ENCODE results near the gene DLEC1. TPM values are rescaled to one million over a fixed set of nuclear protein-coding genes. Genes with fewer than 3 reads are reported as not detected.

Gene DLEC1
- total RNA-seq, 1 donor from 2014 or later, result 0.54 TPM

DNA sequence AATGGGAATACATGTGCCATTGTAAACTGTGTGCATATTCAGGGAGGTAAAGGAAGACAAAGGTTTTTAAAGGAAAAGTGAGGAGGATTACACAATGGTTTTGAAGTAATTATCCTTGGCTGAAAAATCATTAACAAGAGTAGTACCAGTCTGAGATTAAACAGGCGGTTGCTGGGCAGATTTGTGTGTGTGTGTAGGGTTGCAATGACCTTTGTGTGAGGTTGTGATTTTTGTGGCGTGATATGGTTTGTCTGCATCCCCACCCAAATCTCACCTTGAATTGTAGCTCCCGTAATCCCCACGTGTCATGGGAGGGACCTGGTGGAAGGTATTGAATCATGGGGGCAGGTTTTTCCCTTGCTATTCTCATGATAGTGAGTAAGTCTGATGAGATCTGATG is 7.0 kb downstream of the DLEC1 start:
- Histone ChIP-seq H3K9ac (ENCODE audit: low read length) (no peak overlapping the region), H3K4me3 (ENCODE audit: insufficient read depth, low read depth, low read length) (no peak overlapping the region), H4K20me1 (ENCODE audit: insufficient read depth, low read length) (no peaks in the 10 kb centered on the region), H3K27me3 (ENCODE audit: insufficient read depth, low read length) (peaks cover 15% of the 10 kb centered on the region), H3K79me2 (ENCODE audit: insufficient read depth, low read length) (no peaks in the 10 kb centered on the region), H3K9me3 (ENCODE audit: insufficient read depth, low read depth, low read length) (no peaks in the 10 kb centered on the region), H3K4me2 (ENCODE audit: low read length) (no peak overlapping the region), H3K36me3 (ENCODE audit: insufficient read depth, low read length) (no peaks in the 10 kb centered on the region), H3K4me1 (ENCODE audit: insufficient read depth, low read length) (no peaks in the 10 kb centered on the region), H2AFZ (ENCODE audit: low read depth, low read length) (no peak overlapping the region), H3K27ac (ENCODE audit: low read depth, low read length) (no peak overlapping the region)
- Mint-ChIP-seq H3K4me3 (ENCODE audit: unreplicated experiment) (no peak overlapping the region), H3K36me3 (ENCODE audit: low read depth, unreplicated experiment) (no peaks in the 10 kb centered on the region), H3K9me3 (ENCODE audit: unreplicated experiment) (no peaks in the 10 kb centered on the region), H3K27me3 (ENCODE audit: low read depth, unreplicated experiment) (peaks cover 26% of the 10 kb centered on the region), H3K27ac (ENCODE audit: unreplicated experiment) (no peak overlapping the region), H3K4me1 (ENCODE audit: low read depth, unreplicated experiment) (no peaks in the 10 kb centered on the region)
- TF ChIP-seq CTCF (IDR thresholded peaks at IDR 0.05; ENCODE audit: insufficient read depth, low read depth, low read length) (no peak), EZH2 (IDR thresholded peaks at IDR 0.05; ENCODE audit: insufficient read depth, low read length) (no peak)
- DNase-seq (ENCODE audit: low read depth) (no peak), FAIRE-seq (no peak)

- no peaks in the 10 kb centered on the region for H3K4me1 ChIP-seq (ENCODE audit: insufficient read depth, low read length)
- H3K4me1 Mint-ChIP-seq (ENCODE audit: low read depth, unreplicated experiment), result no peaks in the 10 kb centered on the region
- H3K4me2 ChIP-seq (ENCODE audit: low read length), result no peak overlapping the region
- no peak overlapping the region for H3K27ac ChIP-seq (ENCODE audit: low read depth, low read length)
- H3K4me3 ChIP-seq (ENCODE audit: insufficient read depth, low read depth, low read length), result no peak overlapping the region
- peaks cover 6% of the 10 kb centered on the region for H3K9me3 Mint-ChIP-seq (ENCODE audit: unreplicated experiment)
- no peak for FAIRE-seq
- H3K4me3 Mint-ChIP-seq (ENCODE audit: unreplicated experiment), result no peak overlapping the region
- H3K27ac Mint-ChIP-seq (ENCODE audit: unreplicated experiment), result no peak overlapping the region
- H3K9ac ChIP-seq (ENCODE audit: low read length), result no peak overlapping the region
- no peaks in the 10 kb centered on the region for H3K36me3 Mint-ChIP-seq (ENCODE audit: low read depth, unreplicated experiment)
- TF ChIP-seq EZH2 (IDR thresholded peaks at IDR 0.05; ENCODE audit: insufficient read depth, low read length), result no peak
- TF ChIP-seq CTCF (IDR thresholded peaks at IDR 0.05; ENCODE audit: insufficient read depth, low read depth, low read length), result no peak
- H4K20me1 ChIP-seq (ENCODE audit: insufficient read depth, low read length), result no peaks in the 10 kb centered on the region
- no peaks in the 10 kb centered on the region for H3K79me2 ChIP-seq (ENCODE audit: insufficient read depth, low read length)
- peaks cover 27% of the 10 kb centered on the region for H3K27me3 Mint-ChIP-seq (ENCODE audit: low read depth, unreplicated experiment)
- H3K36me3 ChIP-seq (ENCODE audit: insufficient read depth, low read length), result no peaks in the 10 kb centered on the region
- DNase-seq (ENCODE audit: low read depth), result no peak
- no peak overlapping the region for H2AFZ ChIP-seq (ENCODE audit: low read depth, low read length)
- no peaks in the 10 kb centered on the region for H3K9me3 ChIP-seq (ENCODE audit: insufficient read depth, low read depth, low read length)
- H3K27me3 ChIP-seq (ENCODE audit: insufficient read depth, low read length), result peaks cover 15% of the 10 kb centered on the region
Observed at GRCh38 chr3:38046821-38047220, 7.8 kb downstream of the DLEC1 start.

- H3K9ac ChIP-seq (ENCODE audit: low read length), result no peak overlapping the region
- no peaks in the 10 kb centered on the region for H3K9me3 ChIP-seq (ENCODE audit: insufficient read depth, low read depth, low read length)
- H3K4me1 ChIP-seq (ENCODE audit: insufficient read depth, low read length), result no peaks in the 10 kb centered on the region
- Mint-ChIP-seq H3K27me3 (ENCODE audit: low read depth, unreplicated experiment) (peaks cover 26% of the 10 kb centered on the region), H3K36me3 (ENCODE audit: low read depth, unreplicated experiment) (no peaks in the 10 kb centered on the region), H3K27ac (ENCODE audit: unreplicated experiment) (no peak overlapping the region), H3K4me1 (ENCODE audit: low read depth, unreplicated experiment) (no peaks in the 10 kb centered on the region), H3K9me3 (ENCODE audit: unreplicated experiment) (peaks cover 14% of the 10 kb centered on the region), H3K4me3 (ENCODE audit: unreplicated experiment) (no peak overlapping the region)
- no peak overlapping the region for H3K27ac ChIP-seq (ENCODE audit: low read depth, low read length)
- no peaks in the 10 kb centered on the region for H3K79me2 ChIP-seq (ENCODE audit: insufficient read depth, low read length)
- no peak overlapping the region for H2AFZ ChIP-seq (ENCODE audit: low read depth, low read length)
- H3K4me3 ChIP-seq (ENCODE audit: insufficient read depth, low read depth, low read length), result no peak overlapping the region
- H3K36me3 ChIP-seq (ENCODE audit: insufficient read depth, low read length), result no peaks in the 10 kb centered on the region
- no peak overlapping the region for H3K4me2 ChIP-seq (ENCODE audit: low read length)
- TF ChIP-seq EZH2 (IDR thresholded peaks at IDR 0.05; ENCODE audit: insufficient read depth, low read length) (no peak), CTCF (IDR thresholded peaks at IDR 0.05; ENCODE audit: insufficient read depth, low read depth, low read length) (no peak)
- FAIRE-seq (no peak), DNase-seq (ENCODE audit: low read depth) (no peak)
- H4K20me1 ChIP-seq (ENCODE audit: insufficient read depth, low read length), result no peaks in the 10 kb centered on the region
- peaks cover 15% of the 10 kb centered on the region for H3K27me3 ChIP-seq (ENCODE audit: insufficient read depth, low read length)
Observed at GRCh38 chr3:38047896-38048295, 8.9 kb downstream of the DLEC1 start.
